ENCODE measurements around the gene DHPS. TPM values are rescaled to one million over a fixed set of nuclear protein-coding genes. Genes with fewer than 3 reads are reported as not detected.

Gene DHPS
- total RNA-seq, 1 experiment from 2014 or later: 150 TPM

- H3K27me3 ChIP-seq (ENCODE audit: low read length): no peaks in the 10 kb centered on the region
- no peaks in the 10 kb centered on the region for H4K20me1 ChIP-seq (ENCODE audit: low read length)
- H3F3A ChIP-seq (ENCODE audit: low read length, unreplicated experiment): no peaks in the 10 kb centered on the region
- ChIA-PET POLR2A (ENCODE audit: unreplicated experiment) (no interaction called here), CTCF (no interaction called here)
- intact Hi-C loops (cut with micrococcal nuclease): no loop called here
- no peaks in the 10 kb centered on the region for H3K36me3 ChIP-seq (ENCODE audit: low read depth, low read length)
- BruUV-seq (replicated peaks): no TSS peak
- no peak overlapping the region for H3K27ac ChIP-seq (ENCODE audit: low read length)
- ATAC-seq (no peak), DNase-seq (no peak)
- no peak overlapping the region for H3K4me3 ChIP-seq (ENCODE audit: low read length)
- no peak overlapping the region for H3K9ac ChIP-seq (ENCODE audit: low read length)
- no peaks in the 10 kb centered on the region for H3K4me1 ChIP-seq (ENCODE audit: insufficient read depth, low read length)
- no peaks in the 10 kb centered on the region for H3K79me2 ChIP-seq (ENCODE audit: low read length)
- TF ChIP-seq EZH2 (IDR thresholded peaks at IDR 0.05; ENCODE audit: low read length, unreplicated experiment) (no peak), CTCF (conservative IDR thresholded peaks at IDR 0.05; ENCODE audit: low read depth, low read length) (no peak), EZH2phosphoT487 (IDR thresholded peaks at IDR 0.05; ENCODE audit: borderline replicate concordance, low read length) (no peak)
- H3K4me2 ChIP-seq (ENCODE audit: low read length): no peak overlapping the region
- no peaks in the 10 kb centered on the region for H3K9me2 ChIP-seq (replicated peaks; ENCODE audit: low read length)
- no peak overlapping the region for H2AFZ ChIP-seq (ENCODE audit: low read length)
- no peaks in the 10 kb centered on the region for H3K9me3 ChIP-seq (ENCODE audit: low read length)
These were observed 40.2 kb downstream of the DHPS start for GRCh38 chr19:12641456-12641855.

GRCh38 chr19:12639901-12640613, 41.6 kb downstream of the DHPS start:
- no TSS peak for BruUV-seq (replicated peaks)

More at GRCh38 chr19:12639901-12640613, 41.6 kb downstream of the DHPS start:
- TF ChIP-seq EZH2 (IDR thresholded peaks at IDR 0.05; ENCODE audit: low read length, unreplicated experiment) (no peak), CTCF (conservative IDR thresholded peaks at IDR 0.05; ENCODE audit: low read depth, low read length) (peak; percentile 83), EZH2phosphoT487 (IDR thresholded peaks at IDR 0.05; ENCODE audit: borderline replicate concordance, low read length) (no peak)
- ChIA-PET POLR2A (ENCODE audit: unreplicated experiment) (interaction anchor here (0.6 kb wide), 1 partner anchor 1497 kb away, joined by 3 read pairs; no protein-coding TSS in a partner anchor), CTCF (interaction anchor here (0.6 kb wide), 1 partner anchor 29 kb away, joined by 3 read pairs; the partner anchor contains the start of genes ZNF490 and ZNF791)
- DNase-seq: peak; percentile 64
- H3K9ac ChIP-seq (ENCODE audit: low read length): no peak overlapping the region
- no peaks in the 10 kb centered on the region for H3F3A ChIP-seq (ENCODE audit: low read length, unreplicated experiment)
- H4K20me1 ChIP-seq (ENCODE audit: low read length): no peaks in the 10 kb centered on the region
- no peaks in the 10 kb centered on the region for H3K36me3 ChIP-seq (ENCODE audit: low read depth, low read length)
- H3K9me3 ChIP-seq (ENCODE audit: low read length): no peaks in the 10 kb centered on the region
- H3K4me2 ChIP-seq (ENCODE audit: low read length): no peak overlapping the region
- no peaks in the 10 kb centered on the region for H3K9me2 ChIP-seq (replicated peaks; ENCODE audit: low read length)
- H3K27ac ChIP-seq (ENCODE audit: low read length): no peak overlapping the region
- peak overlapping the region; percentile 12; the same call in 1 of the 2 replicates for H2AFZ ChIP-seq (ENCODE audit: low read length)
- peak; percentile 81 for ATAC-seq
- no peak overlapping the region for H3K4me3 ChIP-seq (ENCODE audit: low read length)
- intact Hi-C loops (cut with micrococcal nuclease): no loop called here
- H3K4me1 ChIP-seq (ENCODE audit: insufficient read depth, low read length): no peaks in the 10 kb centered on the region
- H3K27me3 ChIP-seq (ENCODE audit: low read length): no peaks in the 10 kb centered on the region
- H3K79me2 ChIP-seq (ENCODE audit: low read length): no peaks in the 10 kb centered on the region
